IPS-20b (cell line): ENCODE measurements around the gene ABCA9.
"Not testable (repeated sequence)": the region's sequence is repeated elsewhere in the genome, so short reads cannot be mapped to it uniquely, and the experiment has no call there.

Experiments used
- H3K27ac ChIP-seq: one replicate; pipeline ENCODE4 v1.5.1; 2013; ENCODE audit warnings: low read length
- H3K27me3 ChIP-seq: 2 replicates; pipeline ENCODE4 v1.6.1; 2013; ENCODE audit warnings: mild to moderate bottlenecking, low read length, inconsistent platforms; ENCODE audit not compliant: insufficient read depth
- H3K36me3 ChIP-seq: 2 replicates; pipeline ENCODE4 v1.6.1; 2013; ENCODE audit warnings: low read depth, mild to moderate bottlenecking, inconsistent platforms, low read length, moderate library complexity; ENCODE audit not compliant: insufficient read depth
- H3K4me1 ChIP-seq: 2 replicates; pipeline ENCODE4 v1.6.1; 2013; ENCODE audit warnings: mild to moderate bottlenecking, control low read depth, inconsistent platforms, low read length, moderate library complexity; ENCODE audit not compliant: insufficient read depth
- H3K4me3 ChIP-seq: 2 replicates; pipeline ENCODE4 v1.5.1; 2013; ENCODE audit warnings: mild to moderate bottlenecking, low read length, inconsistent platforms
- H3K9ac ChIP-seq: 2 replicates; pipeline ENCODE4 v1.6.1; 2013; ENCODE audit warnings: low read depth, mild to moderate bottlenecking, inconsistent platforms, low read length, moderate library complexity
- H3K9me3 ChIP-seq: 2 replicates; pipeline ENCODE4 v1.6.1; 2013; ENCODE audit warnings: mild to moderate bottlenecking, low read depth, low read length, inconsistent platforms; ENCODE audit not compliant: insufficient read depth

Gene ABCA9

DNA sequence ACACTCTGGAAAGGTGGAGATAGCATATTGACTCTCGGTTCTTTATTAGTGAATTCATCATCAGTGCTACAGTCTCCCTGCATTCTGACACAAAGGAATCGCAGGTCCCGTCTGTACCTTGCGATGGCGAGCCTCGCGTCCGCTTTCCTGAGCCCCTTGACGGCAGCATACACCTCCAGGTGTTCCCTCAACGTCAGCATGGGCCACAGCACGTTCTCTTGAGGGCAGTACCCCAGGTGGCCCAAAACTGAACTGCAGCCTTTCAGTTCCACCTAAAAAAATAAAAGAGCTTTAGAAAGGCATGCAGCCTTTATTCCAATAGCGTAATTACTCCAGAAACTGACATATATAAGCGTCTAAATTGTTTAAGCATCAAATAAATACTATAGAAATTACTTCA, 24.2 kb upstream of the ABCA9 start:
- Histone ChIP-seq H3K36me3 (no peaks in the 10 kb centered on the region), H3K4me3 (no peak overlapping the region), H3K27me3 (no peaks in the 10 kb centered on the region), H3K4me1 (no peaks in the 10 kb centered on the region), H3K9me3 (peaks cover 6% of the 10 kb centered on the region; the same call in 1 of the 2 replicates), H3K27ac (no peak overlapping the region), H3K9ac (no peak overlapping the region)

DNA sequence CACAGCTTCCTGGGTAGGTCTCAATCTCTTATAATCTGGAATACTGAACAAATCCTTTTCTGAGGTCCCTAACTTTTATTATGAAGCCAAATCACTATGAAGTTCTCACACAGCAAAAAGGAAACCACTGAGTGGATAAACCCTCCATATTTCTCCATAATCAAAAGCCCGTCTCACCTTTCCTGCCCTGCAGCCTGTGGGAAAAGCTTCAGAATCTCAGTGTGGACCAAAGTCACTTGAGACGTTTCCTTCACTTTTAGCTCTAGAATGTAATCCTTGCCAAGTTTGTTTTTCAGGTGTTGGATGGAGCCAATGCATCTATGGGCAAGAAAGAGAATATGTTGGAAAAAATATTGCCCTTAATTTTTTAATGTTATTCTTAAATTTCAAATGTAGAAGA, 22.0 kb upstream of the ABCA9 start:
- H3K9me3 ChIP-seq, result peaks cover 6% of the 10 kb centered on the region; the same call in 1 of the 2 replicates
- H3K27ac ChIP-seq, result no peak overlapping the region
- H3K4me1 ChIP-seq, result no peaks in the 10 kb centered on the region
- H3K9ac ChIP-seq, result no peak overlapping the region
- H3K27me3 ChIP-seq, result no peaks in the 10 kb centered on the region
- no peak overlapping the region for H3K4me3 ChIP-seq
- no peaks in the 10 kb centered on the region for H3K36me3 ChIP-seq

DNA sequence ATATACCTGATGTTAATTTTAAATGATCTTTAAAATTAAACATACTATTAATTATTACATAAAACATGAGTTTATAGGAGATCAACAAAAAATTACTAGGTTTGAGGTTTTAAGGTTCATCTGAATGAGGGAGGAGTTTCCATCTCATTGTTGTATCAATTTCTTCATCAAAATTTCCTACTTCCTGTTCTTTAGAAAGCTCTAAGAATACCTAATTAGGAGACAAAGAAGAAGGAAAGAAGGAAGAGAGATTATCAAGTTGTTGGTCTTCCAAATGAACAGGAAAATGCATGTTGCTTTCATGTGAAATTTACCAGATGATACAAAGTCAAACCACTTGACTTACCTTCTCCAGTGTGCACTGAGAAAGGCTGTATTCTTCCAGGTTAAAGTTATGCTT, 18.1 kb upstream of the ABCA9 start:
- H3K4me1 ChIP-seq, result no peaks in the 10 kb centered on the region
- peaks cover 6% of the 10 kb centered on the region; the same call in 1 of the 2 replicates for H3K9me3 ChIP-seq
- H3K27me3 ChIP-seq, result no peaks in the 10 kb centered on the region
- no peaks in the 10 kb centered on the region for H3K36me3 ChIP-seq
- H3K27ac ChIP-seq, result no peak overlapping the region
- H3K4me3 ChIP-seq, result no peak overlapping the region
- H3K9ac ChIP-seq, result no peak overlapping the region

DNA sequence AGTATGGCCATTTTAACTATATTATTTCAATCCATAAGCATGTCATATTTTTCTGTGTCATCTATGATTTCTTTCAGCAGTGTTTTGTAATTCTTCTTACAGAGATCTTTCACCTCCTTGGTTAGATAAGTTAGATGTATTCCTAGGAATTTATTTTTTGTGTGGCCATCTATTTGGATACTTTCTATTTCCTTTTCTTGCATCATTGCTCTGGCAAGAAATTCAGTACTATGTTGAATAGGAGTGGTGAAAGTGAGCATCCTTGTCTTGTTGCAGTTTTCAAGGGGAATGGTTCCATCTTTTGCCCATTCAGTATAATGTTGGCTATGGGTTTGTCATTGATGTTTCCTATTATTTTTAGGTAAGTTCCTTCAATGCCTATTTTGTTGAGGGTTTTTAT, 15.1 kb upstream of the ABCA9 start:
- Histone ChIP-seq H3K9me3 (no peaks in the 10 kb centered on the region), H3K36me3 (no peaks in the 10 kb centered on the region), H3K27ac (no peak overlapping the region), H3K4me3 (no peak overlapping the region), H3K27me3 (no peaks in the 10 kb centered on the region), H3K9ac (no peak overlapping the region), H3K4me1 (no peaks in the 10 kb centered on the region)

DNA sequence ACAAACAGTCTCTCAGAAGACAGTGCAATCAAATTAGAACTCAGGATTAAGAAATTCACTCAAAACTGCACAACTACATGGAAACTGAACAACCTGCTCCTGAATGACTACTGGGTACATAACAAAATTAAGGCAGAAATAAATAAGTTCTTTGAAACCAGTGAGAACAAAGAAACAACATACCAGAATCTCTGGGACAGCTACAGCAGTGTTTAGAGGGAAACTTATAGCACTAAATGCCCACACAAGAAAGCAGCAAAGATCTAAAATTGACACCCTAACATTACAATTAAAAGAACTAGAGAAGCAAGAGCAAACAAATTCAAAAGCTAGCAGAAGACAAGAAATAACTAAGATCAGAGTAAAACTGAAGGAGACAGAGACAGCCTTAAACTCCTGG, 12.7 kb upstream of the ABCA9 start:
- H3K4me1 ChIP-seq, H3K9me3 ChIP-seq: not testable (repeated sequence)

DNA sequence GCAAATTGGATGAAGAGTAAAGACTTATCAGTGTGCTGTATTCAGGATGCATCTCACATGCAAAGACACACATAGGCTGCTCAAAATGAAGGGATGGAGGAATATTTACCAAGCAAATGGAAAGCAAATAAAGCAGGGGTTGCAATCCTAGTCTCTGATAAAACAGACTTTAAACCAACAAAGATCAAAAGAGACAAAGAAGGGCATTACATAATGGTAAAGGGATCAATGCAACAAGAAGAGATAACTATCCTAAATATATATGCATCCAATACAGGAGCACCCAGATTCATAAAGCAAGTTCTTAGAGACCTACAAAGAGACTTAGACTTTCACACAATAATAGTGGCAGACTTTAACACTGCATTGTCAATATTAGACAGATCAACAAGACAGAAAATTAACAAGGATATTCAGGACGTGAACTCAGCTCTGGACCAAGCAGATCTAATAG, 12.1 kb upstream of the ABCA9 start:
- not testable (repeated sequence) for H3K27ac ChIP-seq, H3K4me3 ChIP-seq

More for the DNA sequence above, 12.7 kb upstream of the ABCA9 start:
- H3K36me3 ChIP-seq, H3K27me3 ChIP-seq, H3K4me3 ChIP-seq, H3K27ac ChIP-seq, H3K9ac ChIP-seq: not testable (repeated sequence)

DNA sequence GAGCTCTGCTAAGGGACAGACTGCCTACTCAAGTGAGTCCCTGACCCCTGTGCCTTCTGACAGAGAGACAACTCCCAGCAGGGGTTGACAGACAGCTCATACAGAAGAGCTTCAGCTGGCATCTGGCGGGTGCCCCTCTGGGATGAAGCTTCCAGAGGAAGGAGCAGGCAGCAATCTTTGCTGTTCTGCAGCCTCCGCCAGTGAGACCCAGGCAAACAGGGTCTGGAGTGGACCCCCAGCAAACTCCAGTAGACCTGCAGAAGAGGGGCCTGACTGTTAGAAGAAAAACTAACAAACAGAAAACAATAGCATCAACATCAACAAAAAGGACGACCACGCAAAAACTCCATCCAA, 10.5 kb upstream of the ABCA9 start:
- not testable (repeated sequence) for H3K4me3 ChIP-seq, H3K27ac ChIP-seq, H3K9me3 ChIP-seq, H3K36me3 ChIP-seq, H3K9ac ChIP-seq, H3K4me1 ChIP-seq, H3K27me3 ChIP-seq

More for the DNA sequence above, 12.1 kb upstream of the ABCA9 start:
- not testable (repeated sequence) for H3K4me1 ChIP-seq, H3K9me3 ChIP-seq, H3K36me3 ChIP-seq, H3K9ac ChIP-seq, H3K27me3 ChIP-seq

DNA sequence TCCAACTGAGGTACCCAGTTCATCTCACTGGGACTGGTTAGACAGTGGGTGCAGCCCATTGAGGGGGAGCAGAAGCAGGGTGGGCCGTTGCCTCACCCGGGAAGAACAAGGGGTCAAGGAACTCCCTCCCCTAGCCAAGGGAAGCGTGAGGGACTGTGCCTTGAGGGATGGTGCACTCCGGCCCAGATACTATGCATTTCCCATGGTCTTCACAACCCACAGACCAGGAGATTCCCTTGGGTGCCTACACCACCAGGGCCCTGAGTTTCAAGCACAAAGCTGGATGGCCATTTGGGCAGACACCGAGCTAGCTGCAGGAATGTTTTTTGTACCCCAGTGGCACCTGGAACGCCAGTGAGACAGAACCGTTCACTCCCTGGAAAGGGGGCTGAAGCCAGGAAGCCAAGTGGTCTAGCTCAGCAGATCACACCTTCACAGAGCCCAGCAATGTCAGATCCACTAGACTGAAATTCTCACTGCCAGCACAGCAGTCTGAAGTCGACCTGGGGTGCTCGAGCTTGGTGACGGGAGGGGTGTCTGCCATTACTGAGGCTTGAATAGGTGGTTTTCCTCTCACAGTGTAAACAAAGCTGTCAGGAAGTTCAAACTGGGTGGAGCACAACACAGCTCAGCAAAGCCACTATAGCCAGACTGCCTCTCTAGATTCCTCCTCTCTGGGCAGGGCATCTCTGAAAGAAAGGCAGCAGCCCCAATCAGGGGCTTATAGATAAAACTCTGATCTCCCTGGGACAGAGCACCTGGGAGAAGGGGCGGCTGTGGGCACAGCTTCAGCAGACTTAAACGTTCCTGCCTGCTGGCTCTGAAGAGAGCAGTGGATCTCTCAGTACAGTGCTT, 9.9 kb upstream of the ABCA9 start:
- H3K27me3 ChIP-seq, H3K4me3 ChIP-seq, H3K9ac ChIP-seq, H3K9me3 ChIP-seq, H3K4me1 ChIP-seq, H3K27ac ChIP-seq, H3K36me3 ChIP-seq: not testable (repeated sequence)

DNA sequence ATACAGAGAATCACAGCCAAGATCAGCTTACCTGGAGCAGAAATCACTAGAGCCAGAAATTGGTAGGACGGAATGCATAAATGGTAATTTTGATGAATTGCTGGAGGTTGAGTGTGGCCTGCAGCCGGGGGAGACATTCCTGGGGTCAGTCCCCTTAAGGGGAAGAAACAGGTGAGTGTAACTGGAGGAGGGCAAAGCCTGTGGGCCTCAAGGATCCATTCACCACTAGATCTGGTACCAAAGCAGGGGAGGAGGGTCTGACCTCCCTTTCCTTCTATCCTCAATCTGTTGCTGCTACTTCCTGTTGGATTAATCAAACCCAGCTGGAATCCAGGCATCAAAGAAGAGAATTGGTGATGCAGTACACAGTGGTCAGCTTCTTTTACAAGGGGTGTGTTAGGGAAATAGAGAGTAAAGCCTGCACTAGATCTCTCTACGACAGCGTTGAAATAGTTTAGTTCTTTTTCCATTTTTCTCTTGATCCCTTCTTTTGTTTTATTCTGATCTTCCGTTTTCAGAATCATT, 8.6 kb upstream of the ABCA9 start:
- H3K4me3 ChIP-seq, result no peak overlapping the region
- no peaks in the 10 kb centered on the region for H3K9me3 ChIP-seq
- no peak overlapping the region for H3K9ac ChIP-seq
- H3K27ac ChIP-seq, result no peak overlapping the region
- H3K36me3 ChIP-seq, result no peaks in the 10 kb centered on the region
- H3K4me1 ChIP-seq, result peaks cover 5% of the 10 kb centered on the region; the same call in 1 of the 2 replicates
- H3K27me3 ChIP-seq, result no peaks in the 10 kb centered on the region

DNA sequence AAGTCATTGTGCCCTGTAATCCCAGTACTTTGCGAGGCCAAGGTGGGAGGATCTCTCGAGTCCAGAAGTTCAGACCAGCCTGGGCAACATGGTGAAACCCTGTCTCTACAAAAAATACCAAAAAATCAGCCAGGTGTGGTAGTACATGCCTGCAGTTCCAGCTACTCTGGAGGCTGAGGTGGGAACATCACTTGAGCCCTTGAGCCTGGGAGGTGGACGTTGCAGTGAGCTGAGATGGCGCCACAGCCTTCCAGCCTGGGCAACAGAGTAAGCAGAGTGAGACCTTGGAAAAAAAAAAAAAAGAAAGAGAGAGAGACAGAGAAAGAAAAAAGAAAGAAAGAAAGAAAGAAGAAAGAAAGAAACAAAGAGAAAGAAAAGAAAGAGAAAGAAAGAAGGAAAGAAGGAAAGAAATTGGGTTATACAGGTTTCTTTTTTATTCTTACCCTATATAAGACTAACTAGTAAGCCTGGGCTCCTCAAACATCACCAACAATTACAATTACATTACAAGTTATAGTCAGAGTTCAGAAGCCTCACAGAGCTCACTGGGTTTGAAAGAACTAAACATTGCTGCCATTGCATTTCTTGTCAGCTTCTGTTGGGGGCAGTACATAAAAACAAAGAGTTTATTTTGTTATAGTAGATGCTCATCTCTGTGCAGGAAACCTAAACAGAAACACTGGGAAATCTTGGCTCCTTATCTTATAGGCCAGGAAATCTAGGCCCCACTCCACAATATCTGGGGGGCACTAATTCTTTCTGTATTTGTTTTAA, 6.7 kb upstream of the ABCA9 start:
- Histone ChIP-seq H3K27ac (no peak overlapping the region), H3K27me3 (no peaks in the 10 kb centered on the region), H3K4me3 (no peak overlapping the region), H3K9ac (no peak overlapping the region), H3K4me1 (peaks cover 5% of the 10 kb centered on the region; the same call in 1 of the 2 replicates), H3K36me3 (no peaks in the 10 kb centered on the region), H3K9me3 (no peaks in the 10 kb centered on the region)

DNA sequence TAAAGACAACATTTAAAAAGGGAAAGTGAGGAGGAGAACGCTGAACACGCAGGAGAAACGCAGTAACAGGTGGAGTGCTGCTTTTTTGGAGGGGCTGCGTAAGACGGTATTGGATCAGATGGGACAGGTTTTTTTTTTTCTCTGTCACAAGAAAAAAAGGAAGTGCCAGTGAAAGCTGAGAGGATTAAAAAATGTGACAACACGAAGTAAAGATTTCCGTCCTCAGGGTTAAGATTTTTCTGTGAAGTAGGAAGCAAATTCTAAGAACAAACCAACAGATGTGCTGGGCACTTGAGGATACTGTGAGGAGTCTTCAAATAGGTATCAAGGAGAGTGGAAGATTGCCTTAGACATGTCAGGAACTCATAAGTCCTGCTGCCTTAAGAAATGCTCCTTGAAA, 5.8 kb upstream of the ABCA9 start:
- no peak overlapping the region for H3K9ac ChIP-seq
- no peaks in the 10 kb centered on the region for H3K36me3 ChIP-seq

DNA sequence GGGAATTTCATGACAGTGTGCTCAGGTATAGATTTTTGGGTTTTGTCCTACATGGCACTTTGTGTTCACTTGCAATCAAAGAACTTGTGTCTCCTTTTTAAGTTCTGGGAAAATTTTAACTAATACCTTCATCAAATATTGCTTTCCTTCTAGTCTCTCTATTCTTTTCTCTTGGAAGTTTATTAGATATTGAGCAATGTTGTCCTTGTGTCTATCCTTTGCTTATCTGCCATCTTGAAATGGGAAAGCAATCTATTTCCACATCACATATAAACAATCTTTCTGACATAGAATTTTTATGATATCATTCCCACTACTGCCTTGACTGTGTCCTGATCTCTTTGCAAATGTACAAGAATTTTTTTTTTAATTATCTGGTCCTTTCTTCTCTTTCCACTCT, 4.4 kb upstream of the ABCA9 start:
- Histone ChIP-seq H3K9me3 (no peaks in the 10 kb centered on the region), H3K9ac (no peak overlapping the region), H3K36me3 (no peaks in the 10 kb centered on the region), H3K4me1 (peaks cover 8% of the 10 kb centered on the region; the same call in 1 of the 2 replicates), H3K27me3 (no peaks in the 10 kb centered on the region), H3K4me3 (no peak overlapping the region), H3K27ac (no peak overlapping the region)

More for the DNA sequence above, 5.8 kb upstream of the ABCA9 start:
- no peaks in the 10 kb centered on the region for H3K9me3 ChIP-seq
- no peak overlapping the region for H3K4me3 ChIP-seq
- H3K4me1 ChIP-seq, result peaks cover 5% of the 10 kb centered on the region; the same call in 1 of the 2 replicates
- H3K27me3 ChIP-seq, result no peaks in the 10 kb centered on the region
- H3K27ac ChIP-seq, result no peak overlapping the region
